Measurements from ENCODE around the gene COBLL1.

Gene COBLL1

DNA sequence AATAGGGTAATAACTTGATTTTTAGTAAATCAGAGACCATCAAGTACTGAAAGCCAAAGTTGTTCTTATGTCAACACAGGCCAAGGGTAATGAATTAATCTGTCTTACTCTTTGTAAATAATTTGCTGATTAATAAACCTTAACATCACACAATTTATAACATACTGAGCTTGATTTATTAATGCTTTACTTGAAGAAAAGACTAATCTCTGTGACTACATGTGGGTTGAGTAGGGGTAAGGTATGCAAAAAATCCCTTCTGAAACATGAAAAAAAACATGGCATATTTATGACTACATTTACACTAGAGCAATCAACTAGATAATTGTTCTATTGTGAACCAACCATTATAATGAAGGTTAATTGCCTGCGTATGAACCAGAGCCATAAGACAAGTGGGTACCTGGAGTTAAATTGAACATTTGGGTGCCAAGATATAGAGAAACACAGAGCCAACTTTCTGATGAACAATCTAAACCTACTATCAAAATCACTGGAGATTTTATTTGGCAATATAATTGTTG lies 152.7 kb downstream of the COBLL1 start:
- DNase-seq (ENCODE audit: low read depth in 3 of 3, low spot score in 1 of 3): no peak

DNA sequence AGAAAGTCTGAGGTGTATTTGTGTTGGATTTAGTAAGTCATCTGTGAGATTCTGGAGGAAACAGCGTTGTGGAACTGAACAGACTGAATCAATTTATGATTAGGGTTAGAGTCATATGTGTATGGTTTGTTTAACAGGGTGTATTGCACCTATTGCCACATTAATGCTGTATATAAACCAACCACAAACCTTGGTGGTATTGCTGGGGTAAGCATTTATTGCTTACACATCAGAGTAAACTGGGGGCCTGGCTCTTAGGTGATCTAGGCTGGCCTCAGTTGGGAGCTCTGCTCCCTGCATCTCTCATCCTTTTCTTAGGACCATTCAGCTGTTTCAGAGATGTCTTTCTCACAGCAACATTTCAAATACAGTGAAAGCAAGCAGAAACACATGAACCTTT lies 160.6 kb downstream of the COBLL1 start:
- DNase-seq (ENCODE audit: low read depth in 3 of 3, low spot score in 1 of 3): no peak

DNA sequence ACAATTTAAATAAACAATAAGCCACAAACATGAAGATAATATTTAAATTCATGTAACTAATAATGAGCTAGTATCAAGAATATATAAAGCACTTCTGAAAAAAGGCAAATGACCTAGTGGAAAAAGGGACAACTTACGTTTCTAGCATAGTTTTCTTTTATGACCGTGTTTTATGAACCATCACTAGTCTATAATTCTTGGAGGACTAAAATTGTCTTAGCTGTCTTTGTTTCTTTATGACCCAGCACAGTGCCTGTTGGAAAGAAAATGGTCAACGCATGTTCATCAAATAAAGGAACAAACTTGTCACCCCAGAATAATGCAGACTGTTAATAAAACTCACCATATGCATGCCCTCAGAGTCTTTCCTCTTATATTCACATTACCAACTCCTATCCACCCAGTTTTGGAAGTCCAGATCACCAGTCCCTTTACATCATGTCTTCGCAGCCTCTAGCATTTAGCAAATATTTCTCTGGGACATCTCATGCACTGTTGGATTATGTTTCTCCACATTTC lies 162.9 kb downstream of the COBLL1 start:
- DNase-seq (ENCODE audit: low read depth in 3 of 3, low spot score in 1 of 3): no peak

DNA sequence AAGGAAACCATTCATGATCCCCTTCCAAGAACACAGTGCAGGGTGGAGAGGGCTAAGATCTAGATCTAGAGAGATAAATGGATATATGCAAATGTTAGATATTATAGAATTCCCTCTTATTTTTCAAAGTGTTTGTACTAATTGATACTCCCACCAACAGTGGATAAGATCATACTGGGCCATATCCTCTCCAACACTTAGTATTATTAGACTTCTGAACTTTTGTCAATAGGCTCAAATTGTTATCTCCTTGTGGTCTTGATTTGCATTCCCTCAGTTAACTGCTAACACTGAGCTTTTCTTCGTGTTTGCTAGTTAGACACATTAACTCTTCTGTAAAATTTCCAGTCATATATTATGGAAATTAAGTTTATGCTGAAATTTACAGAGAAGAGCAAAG lies 163.9 kb downstream of the COBLL1 start:
- DNase-seq (ENCODE audit: low read depth in 3 of 3, low spot score in 1 of 3): no peak

DNA sequence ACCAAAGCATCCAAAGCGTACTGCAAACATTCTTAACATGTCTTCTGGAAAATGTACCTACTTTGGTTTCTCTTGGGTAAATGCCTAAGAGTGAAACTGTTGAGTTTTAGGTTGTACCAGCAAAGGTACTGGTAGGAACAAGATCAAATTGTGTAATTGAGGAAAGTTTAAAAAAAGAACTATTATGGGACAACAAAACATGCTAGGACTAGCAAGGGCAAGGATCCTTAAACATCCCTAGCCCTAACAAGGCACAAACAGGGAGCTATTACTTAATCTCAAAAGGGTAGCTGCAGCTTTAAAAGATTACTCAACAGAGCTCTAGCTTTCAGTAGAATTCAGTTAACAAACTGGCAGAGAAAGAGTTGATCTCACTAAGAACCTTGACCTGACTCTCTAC lies 164.4 kb downstream of the COBLL1 start:
- no peak for DNase-seq (ENCODE audit: low read depth in 3 of 3, low spot score in 1 of 3)

DNA sequence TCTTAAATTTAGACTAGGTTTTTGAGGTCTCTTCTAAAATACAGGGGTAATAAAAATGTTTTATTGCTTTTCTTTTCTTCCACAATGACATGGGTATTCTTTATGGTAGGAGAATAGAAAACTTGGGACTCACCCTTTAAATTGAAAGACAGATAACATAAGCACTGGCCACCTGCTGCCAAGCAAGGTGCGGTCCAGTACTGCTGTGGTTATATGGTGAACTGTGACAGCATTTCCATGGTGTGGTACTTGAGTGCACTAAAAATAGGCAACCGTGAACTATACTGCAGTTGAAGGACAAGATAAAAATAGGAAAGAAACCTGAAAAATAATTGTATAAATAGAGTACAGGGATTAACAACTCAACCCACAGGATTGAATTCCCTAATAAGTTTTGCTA lies 165.9 kb downstream of the COBLL1 start:
- no peak for DNase-seq (ENCODE audit: low read depth in 3 of 3, low spot score in 1 of 3)

DNA sequence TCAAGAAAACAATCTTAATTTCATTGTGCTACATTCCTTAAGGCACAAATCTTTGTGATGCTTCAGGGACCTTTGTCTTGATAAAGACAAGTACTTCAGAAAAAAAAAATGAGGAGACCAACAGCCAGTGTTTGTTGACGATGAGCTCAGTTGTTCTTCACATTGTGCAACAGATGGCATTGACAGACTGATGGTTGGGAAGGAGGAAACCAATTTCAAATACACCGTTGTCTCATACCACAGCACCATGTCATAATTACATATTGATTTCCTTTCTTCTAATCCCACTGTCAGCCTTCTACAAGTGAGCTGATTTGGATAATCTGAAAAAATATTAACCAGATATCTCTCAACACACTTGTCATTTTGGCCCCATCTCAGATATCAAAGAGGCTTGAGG lies 166.6 kb downstream of the COBLL1 start:
- no peak for DNase-seq (ENCODE audit: low read depth in 3 of 3, low spot score in 1 of 3)

DNA sequence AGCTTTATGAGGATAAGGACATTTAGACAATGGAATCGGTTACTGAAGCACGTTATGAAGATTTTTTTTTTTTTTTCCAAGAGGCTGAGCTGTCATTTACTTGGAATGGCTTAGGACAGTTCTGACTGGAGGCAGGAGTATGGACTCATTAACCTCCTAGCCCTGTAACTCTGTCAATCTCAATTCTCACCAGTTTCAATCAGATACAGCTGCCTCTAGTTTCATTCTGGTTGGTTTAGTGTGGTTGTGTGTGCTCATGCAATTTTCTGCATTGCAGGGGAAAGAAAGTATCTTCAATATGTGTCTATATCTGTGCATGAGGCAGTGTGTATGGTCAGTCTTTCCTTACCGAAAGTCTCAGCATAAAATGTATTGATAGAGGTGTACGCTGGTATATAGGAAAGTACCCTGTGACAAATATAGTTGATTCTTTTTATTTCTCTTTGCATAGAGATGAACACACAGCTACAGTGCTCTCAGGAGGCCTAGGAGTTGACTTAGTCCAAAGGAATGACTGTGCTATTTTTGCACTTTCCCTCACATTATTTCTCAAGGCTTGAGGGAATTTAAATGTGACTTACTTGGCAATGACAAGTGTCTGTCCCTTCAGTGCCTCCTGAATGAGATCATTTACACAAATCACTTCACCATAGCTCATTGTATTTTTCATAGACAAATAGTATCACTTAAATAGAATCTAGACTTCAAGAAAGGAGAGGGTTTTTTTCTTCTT lies 169.8 kb downstream of the COBLL1 start:
- no peak for DNase-seq (ENCODE audit: low read depth in 3 of 3, low spot score in 1 of 3)

DNA sequence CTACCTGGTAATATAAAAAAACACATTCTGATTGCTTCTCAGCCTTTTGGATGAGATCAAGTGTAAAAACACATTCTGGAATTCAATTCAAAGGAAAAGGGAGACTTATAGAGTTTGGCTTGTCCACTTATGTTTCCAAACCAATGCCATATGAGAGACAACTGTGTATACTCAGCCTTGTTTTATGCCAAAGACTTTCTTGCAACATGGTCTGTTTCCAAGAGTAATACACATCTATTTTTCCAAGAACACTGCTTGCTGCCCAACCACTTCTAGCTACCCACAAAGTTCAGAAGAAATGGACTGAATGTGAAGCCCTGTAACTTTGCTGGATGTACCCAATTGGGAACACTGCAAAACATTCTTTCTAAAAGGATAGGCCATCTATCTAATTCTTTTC lies 172.3 kb downstream of the COBLL1 start:
- DNase-seq (ENCODE audit: low read depth in 3 of 3, low spot score in 1 of 3): no peak

DNA sequence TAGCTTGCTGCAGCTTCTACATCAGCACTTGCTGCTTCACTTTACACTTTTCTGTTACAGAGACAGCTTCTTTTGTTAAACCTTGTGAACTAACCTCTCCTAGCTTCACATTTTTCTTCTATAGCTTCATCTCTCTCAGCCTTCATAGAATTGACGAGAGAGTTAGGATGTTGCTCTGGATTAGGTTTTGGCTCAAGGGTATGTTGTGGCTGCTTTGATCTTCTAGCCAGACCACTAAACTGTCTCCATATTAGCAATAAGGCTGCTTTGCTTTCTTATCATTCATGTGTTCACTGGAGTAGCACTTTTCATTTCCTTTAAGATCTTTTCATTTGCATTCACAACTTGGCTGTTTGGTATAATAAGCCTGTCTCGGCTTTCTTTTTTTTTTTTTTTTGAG lies 174.1 kb downstream of the COBLL1 start:
- no peak for DNase-seq (ENCODE audit: low read depth in 3 of 3, low spot score in 1 of 3)

DNA sequence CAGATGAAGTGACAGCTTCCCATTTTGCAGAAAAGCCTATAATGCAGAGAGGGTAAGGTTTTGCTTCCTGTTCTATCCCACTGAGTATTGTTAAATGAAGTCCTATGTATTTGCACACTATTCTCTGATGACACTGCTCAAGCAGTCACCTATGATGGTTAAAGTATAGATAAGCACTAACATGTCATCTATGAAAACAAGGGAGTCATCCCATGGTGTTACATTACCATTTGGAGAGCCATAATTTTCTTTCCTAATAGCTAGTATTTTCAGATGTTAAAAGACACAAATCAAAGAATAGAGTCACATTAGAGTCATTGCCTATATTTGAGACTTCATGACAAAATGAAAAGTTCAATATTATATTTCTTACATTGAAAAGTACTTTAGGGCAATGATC lies 177.6 kb downstream of the COBLL1 start:
- no peak for DNase-seq (ENCODE audit: low read depth in 3 of 3, low spot score in 1 of 3)

DNA sequence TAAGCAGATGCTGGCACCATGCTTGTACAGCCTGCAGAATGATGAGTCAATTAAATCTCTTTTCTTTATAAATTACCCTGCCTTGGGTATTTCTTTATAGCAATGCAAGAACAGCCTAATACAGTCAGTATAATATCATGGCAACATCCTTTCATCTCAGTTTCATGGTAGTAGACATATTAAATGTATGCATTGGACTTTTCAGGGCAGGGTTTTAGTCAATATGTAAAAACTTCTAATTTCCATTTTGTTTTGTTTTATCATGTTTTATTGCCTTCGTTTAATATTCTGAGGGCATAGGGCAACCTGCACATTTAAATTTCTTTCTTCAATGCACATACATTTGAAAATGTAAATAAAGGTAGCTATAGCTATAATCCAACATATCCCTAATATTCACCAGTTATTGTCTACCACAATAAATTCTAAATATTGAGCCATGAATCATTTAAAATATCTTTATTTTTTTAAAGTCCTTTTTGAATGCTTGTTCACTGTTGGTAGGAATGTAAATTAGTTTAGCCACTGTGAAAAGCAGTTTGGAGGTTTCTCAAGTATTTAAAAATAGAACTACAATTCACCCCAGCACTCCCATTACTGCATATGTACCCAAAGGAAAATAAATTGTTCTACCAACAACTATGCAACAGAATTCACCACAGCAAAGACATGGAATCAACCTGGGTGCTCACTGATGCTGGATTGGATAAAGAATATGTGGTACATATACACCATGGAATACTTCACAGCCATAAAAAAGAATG lies 178.6 kb downstream of the COBLL1 start:
- no peak for DNase-seq (ENCODE audit: low read depth in 3 of 3, low spot score in 1 of 3)

DNA sequence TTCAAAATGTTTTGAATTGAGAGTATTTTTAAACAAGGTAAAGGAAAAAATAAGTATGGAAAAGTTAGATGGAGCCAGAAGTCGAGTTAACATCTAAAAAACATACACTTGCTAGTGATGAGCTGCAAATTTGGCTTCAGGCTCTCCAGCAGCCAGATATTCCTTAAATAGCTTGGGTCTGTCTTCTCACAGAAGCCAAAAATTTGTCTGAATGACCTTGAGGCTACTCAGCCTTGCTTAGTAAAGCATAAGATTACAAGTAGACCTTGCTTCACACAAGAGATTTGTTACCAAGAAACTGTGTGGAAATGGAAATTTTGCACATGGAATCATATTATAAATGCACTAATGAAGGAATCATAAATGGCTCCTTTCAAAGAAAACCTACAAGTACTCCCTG lies 179.6 kb downstream of the COBLL1 start:
- DNase-seq (ENCODE audit: low read depth in 3 of 3, low spot score in 1 of 3): no peak

DNA sequence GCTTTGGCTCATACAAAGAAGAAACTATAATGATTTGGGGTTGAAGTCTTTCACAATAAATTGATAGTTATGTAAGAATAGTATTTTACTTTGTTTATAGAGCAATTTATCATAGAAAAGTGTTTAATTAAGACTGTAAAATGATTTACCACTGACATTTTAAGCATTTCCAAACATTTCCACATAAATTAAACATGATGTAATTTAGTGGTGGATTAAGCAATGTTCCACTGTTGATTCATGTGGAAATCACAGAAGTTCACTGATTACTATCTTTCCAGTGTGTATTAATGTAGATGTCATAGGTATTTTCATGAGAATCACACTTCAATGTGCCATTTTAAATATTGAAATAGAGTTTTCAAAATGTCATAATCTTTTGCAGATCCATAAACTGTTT lies 180.3 kb downstream of the COBLL1 start:
- no peak for DNase-seq (ENCODE audit: low read depth in 3 of 3, low spot score in 1 of 3)

DNA sequence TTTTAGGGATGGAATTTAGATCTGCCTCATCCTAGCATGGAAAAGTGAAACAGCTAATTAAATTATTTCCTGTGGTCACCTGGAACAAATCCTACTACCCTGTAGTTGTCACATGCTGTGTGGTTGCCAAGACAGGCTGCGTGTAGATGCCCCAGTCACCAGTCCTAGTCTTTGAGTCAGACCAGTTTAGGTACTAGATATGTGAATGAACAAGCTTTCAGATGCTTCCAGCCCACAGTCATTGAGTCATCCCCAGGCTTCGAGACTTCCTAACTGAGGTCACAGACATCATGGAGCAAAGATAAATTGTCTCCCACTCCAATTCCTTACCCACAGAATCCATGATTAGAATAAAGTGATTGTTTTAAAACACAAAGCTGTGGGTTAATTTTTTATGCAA lies 184.5 kb downstream of the COBLL1 start:
- DNase-seq (ENCODE audit: low read depth in 3 of 3, low spot score in 1 of 3): no peak

DNA sequence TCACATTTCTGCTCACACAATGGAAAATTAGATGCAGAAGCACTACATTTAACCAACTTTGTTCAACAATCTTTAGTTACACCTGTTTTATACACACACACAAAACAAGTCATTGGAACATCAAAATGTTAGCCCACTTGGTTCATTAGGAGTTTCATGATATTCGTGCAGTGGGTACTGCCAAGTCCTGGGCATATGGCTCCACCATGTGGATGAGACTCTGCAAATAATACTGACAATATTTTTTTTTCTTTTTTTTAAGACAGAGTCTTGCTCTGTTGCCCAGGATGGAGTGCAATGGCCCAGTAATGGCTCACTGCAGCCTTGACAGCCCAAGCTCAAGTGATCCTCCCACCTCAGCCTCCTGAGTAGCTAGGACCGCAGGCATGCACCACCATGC lies 185.9 kb downstream of the COBLL1 start:
- DNase-seq (ENCODE audit: low read depth in 3 of 3, low spot score in 1 of 3): no peak

DNA sequence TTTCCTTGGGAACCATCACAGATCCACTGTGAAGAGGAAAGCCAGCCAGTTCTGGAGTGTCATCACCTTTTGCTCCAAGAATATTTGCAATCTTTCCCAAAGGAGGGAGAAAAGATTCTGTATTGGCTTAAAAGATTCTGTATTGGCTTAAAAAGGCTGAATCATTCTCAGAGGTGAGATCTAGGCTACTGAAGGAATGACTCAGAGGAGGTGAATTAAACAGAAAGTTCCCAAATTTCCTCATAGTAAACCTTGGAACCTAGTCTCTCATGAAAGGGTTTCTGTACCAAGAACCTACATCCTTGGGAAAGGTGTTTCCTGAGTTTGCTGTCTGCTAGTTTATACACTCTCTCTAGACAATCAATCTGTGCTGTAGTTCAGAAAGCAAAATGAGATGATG lies 186.3 kb downstream of the COBLL1 start:
- no peak for DNase-seq (ENCODE audit: low read depth in 3 of 3, low spot score in 1 of 3)

DNA sequence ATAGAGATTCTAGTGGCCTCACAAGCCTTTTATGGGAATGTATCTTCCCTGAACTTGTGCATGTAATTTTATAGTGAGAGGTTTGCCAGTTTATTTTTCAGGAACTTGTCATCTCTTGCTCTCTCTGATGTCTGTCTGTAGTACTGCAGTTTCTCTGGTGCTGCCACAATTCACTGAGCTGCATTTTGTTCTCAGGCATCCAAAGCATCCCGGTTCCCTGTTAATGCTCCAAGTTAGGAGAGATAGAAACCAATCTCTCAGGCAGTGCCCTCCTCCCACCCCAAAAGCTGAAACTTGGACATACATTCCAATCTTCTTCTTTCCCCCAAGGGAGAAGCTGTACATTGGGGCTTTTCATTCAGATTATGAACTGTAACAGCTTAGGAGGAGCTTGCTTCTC lies 190.3 kb downstream of the COBLL1 start:
- DNase-seq (ENCODE audit: low read depth in 3 of 3, low spot score in 1 of 3): no peak

DNA sequence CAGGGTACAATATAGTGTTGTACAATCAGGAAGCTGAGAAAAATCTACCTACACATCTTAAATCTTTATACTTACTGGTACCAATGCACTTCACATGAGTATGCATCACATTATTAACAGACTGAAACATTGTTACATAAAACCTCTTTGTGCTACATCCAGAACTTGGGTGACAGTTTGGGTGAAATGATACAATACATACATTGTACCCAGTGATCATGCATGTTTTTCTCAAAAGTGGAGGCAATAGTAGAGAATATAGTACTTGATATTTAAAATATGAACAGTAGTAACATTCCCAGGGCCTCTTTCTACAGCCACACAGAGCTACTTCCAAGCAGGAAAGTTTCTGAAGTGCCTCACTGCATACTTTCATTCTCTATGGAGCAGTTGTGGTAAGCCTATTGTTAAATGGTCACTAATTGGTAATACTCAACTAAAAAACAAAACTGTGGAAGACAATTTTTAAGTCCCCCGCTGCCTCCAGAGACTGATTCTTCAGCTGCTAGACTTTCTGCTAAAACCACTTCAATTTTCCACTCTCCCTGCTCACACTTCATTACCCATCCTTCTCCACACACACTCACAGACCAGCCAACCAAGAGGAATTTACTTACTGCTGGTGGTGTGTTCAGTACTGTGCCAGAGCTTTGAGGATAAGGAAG lies 197.5 kb downstream of the COBLL1 start:
- DNase-seq (ENCODE audit: low read depth in 3 of 3, low spot score in 1 of 3): no peak

DNA sequence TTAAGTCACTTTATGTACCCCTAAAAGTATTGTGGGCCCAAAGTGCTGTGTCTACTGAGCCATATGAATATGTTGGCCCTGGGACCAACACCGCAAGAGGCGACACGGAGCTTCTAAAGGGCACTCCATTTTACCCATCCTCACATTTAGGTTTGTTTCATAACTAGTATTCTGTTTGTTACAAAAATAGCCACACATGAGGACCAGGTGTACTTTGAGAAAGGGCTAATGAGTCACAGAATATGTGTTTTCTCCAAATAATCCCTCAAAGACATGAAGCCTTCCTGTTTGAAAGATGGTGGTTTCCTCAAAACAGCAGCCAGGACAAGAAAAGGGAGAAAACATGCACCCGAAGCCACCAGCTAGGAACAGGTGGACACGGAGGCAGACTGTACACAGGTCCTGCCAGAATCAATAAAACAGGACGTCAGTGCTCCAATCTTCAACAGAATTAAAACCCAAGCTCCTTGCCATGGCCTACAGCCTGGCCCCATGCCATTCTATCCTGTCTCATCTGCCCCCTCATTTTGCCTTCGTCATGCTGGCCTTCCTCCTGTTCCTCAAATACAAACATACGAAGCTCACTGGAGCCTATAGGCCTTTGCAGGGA lies 198.6 kb downstream of the COBLL1 start:
- DNase-seq (ENCODE audit: low read depth in 3 of 3, low spot score in 1 of 3): no peak

DNA sequence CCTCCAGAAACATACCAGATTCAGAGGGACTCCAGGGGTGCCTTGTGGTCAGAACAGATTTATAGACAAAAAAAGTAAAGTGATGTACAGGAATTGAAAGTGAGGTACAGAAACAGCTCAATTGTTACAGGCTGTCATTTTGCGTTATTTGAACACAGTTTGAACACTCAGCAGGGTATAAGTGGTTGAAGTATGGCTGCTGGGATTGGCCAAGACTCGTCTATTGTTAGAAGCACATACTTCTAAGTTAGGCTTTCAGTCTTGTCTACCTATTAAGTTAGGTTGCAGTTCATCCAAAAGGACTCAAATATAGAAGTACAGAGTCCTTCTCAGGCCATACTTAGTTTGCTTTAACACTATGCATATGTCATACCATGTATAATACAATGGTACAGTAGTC lies 199.4 kb downstream of the COBLL1 start:
- no peak for DNase-seq (ENCODE audit: low read depth in 3 of 3, low spot score in 1 of 3)

Data from stimulated activated CD4-positive, alpha-beta T cell treated with anti-CD3 and anti-CD28 coated beads, TNF-alpha, amount 100 ng/mL, for 1 hour (primary cell).